ENCODE data around the gene DTNB. TPM values are rescaled to one million over a fixed set of nuclear protein-coding genes. Genes with fewer than 3 reads are reported as not detected.

Gene DTNB
- polyA plus RNA-seq, 1 of the 3 experiments (the other 2 are of a cell fraction), result 15.3 TPM

DNA sequence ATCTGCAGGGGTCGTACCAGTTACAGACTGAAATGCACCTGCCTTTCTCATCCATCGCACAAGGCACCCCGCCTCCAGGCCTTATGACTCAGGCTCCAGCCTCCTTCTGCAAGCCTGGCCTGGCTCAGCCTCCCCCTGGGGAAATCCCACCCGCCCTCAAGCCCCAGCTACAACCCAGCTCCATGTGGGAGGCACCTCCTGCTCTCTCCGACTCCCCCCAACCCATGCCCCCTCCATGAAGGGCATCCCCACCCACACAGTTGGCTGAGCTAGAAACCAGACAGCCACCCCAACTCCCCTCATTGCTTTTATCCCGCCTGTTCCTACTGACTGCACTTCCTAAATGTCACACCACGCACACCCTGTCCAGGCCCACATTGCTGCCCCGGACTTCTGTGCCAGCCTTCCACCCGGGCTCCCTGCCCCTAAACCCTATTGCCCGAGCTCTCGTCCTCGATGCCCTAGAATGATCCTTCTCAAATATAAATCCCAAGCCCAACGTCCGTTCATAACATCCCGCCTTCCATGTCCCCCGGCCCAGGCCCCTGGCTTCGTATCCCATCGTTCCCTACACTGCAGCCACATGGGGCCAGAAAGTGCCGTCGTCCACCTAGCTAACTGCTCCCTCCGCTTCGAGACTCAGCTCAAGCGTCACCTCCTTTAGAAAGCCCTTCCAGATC lies 341.6 kb downstream of the DTNB start:
- Histone ChIP-seq H3K9me3 (no peaks in the 10 kb centered on the region; the same call in 1 of the 2 replicates), H3K27ac (ENCODE audit: low read depth in 2 of 2, low read length in 1 of 2) (peak overlapping the region in 1 of 2 experiments; percentile 77; a peak in 1 of 4 replicates), H3K9ac (no peak overlapping the region), H3K79me2 (ENCODE audit: insufficient read depth) (peaks cover 18% of the 10 kb centered on the region), H3K4me3 (ENCODE audit: low read depth in 2 of 2, low read length in 1 of 2) (no peak overlapping the region), H3K27me3 (ENCODE audit: insufficient read depth) (no peaks in the 10 kb centered on the region), H4K20me1 (ENCODE audit: insufficient read depth) (peaks cover 64% of the 10 kb centered on the region), H3F3A (replicated peaks; ENCODE audit: insufficient read depth) (no peaks in the 10 kb centered on the region), H3K9me2 (no peaks in the 10 kb centered on the region), H3K4me2 (no peak overlapping the region), H3K4me1 (ENCODE audit: control insufficient read depth in 1 of 2, insufficient read depth in 2 of 2, low read depth in 1 of 2, low read length in 1 of 2) (peaks cover 0 to 67% of the 10 kb centered on the region in 2 experiments; a peak in 2 of 4 replicates), H3K36me3 (replicated peaks in 1 of 2; ENCODE audit: control insufficient read depth in 1 of 2, insufficient read depth in 2 of 2, low read length in 1 of 2) (peaks cover under 1 to 7% of the 10 kb centered on the region in 2 experiments), H2AFZ (ENCODE audit: low read depth) (no peak overlapping the region)
- CTCF ChIA-PET, result interaction anchor here (1.3 to 11.3 kb wide), 4 partner anchors 23 to 104 kb away, joined by 3 to 117 read pairs (median 7); no protein-coding TSS in a partner anchor
- no peak for DNase-seq
- POLR2A ChIA-PET, result interaction anchor here (0.8 to 1.8 kb wide), 3 partner anchors 8 to 17 kb away, joined by 3 to 6 read pairs (median 6); no protein-coding TSS in a partner anchor
- 90% methylated on average over 23 of the region's 23 CpGs for WGBS (ENCODE audit: low lambda C conversion rate)
- no peak for TF ChIP-seq POLR2AphosphoS5 (IDR thresholded peaks at IDR 0.05; ENCODE audit: low read depth, low read length)
- TF ChIP-seq, protein P1, sequence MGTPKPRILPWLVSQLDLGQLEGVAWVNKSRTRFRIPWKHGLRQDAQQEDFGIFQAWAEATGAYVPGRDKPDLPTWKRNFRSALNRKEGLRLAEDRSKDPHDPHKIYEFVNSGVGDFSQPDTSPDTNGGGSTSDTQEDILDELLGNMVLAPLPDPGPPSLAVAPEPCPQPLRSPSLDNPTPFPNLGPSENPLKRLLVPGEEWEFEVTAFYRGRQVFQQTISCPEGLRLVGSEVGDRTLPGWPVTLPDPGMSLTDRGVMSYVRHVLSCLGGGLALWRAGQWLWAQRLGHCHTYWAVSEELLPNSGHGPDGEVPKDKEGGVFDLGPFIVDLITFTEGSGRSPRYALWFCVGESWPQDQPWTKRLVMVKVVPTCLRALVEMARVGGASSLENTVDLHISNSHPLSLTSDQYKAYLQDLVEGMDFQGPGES (IDR thresholded peaks at IDR 0.05; ENCODE audit: low read depth, low read length), result no peak
- no peak for TF ChIP-seq TAF1 (IDR thresholded peaks at IDR 0.05; ENCODE audit: borderline replicate concordance, low read depth, low read length)
- no peak for TF ChIP-seq GATA2 (CRISPR knock-in tag; IDR thresholded peaks at IDR 0.05)
- no peak for TF ChIP-seq FOXJ3 (CRISPR knock-in tag; IDR thresholded peaks at IDR 0.05)
- TF ChIP-seq RFX5 (IDR thresholded peaks at IDR 0.05; ENCODE audit: low read length), result no peak
- TF ChIP-seq NRF1 (IDR thresholded peaks at IDR 0.05; ENCODE audit: low read depth, low read length), result no peak
- TF ChIP-seq FOSL2 (IDR thresholded peaks at IDR 0.05; ENCODE audit: borderline replicate concordance, low read depth), result no peak
- TF ChIP-seq, protein P2, sequence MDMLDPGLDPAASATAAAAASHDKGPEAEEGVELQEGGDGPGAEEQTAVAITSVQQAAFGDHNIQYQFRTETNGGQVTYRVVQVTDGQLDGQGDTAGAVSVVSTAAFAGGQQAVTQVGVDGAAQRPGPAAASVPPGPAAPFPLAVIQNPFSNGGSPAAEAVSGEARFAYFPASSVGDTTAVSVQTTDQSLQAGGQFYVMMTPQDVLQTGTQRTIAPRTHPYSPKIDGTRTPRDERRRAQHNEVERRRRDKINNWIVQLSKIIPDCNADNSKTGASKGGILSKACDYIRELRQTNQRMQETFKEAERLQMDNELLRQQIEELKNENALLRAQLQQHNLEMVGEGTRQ (IDR thresholded peaks at IDR 0.05; ENCODE audit: borderline replicate concordance, low read depth, low read length), result no peak
- TF ChIP-seq, protein P3, sequence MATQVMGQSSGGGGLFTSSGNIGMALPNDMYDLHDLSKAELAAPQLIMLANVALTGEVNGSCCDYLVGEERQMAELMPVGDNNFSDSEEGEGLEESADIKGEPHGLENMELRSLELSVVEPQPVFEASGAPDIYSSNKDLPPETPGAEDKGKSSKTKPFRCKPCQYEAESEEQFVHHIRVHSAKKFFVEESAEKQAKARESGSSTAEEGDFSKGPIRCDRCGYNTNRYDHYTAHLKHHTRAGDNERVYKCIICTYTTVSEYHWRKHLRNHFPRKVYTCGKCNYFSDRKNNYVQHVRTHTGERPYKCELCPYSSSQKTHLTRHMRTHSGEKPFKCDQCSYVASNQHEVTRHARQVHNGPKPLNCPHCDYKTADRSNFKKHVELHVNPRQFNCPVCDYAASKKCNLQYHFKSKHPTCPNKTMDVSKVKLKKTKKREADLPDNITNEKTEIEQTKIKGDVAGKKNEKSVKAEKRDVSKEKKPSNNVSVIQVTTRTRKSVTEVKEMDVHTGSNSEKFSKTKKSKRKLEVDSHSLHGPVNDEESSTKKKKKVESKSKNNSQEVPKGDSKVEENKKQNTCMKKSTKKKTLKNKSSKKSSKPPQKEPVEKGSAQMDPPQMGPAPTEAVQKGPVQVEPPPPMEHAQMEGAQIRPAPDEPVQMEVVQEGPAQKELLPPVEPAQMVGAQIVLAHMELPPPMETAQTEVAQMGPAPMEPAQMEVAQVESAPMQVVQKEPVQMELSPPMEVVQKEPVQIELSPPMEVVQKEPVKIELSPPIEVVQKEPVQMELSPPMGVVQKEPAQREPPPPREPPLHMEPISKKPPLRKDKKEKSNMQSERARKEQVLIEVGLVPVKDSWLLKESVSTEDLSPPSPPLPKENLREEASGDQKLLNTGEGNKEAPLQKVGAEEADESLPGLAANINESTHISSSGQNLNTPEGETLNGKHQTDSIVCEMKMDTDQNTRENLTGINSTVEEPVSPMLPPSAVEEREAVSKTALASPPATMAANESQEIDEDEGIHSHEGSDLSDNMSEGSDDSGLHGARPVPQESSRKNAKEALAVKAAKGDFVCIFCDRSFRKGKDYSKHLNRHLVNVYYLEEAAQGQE (IDR thresholded peaks at IDR 0.05; ENCODE audit: low read depth, low read length), result no peak
- TF ChIP-seq FOXM1 (IDR thresholded peaks at IDR 0.05; ENCODE audit: low read depth), result no peak
- no peak for TF ChIP-seq TCF12 (IDR thresholded peaks at IDR 0.05)
- no peak for TF ChIP-seq RAD21 (IDR thresholded peaks at IDR 0.05; ENCODE audit: low read length)
- TF ChIP-seq, protein P4, sequence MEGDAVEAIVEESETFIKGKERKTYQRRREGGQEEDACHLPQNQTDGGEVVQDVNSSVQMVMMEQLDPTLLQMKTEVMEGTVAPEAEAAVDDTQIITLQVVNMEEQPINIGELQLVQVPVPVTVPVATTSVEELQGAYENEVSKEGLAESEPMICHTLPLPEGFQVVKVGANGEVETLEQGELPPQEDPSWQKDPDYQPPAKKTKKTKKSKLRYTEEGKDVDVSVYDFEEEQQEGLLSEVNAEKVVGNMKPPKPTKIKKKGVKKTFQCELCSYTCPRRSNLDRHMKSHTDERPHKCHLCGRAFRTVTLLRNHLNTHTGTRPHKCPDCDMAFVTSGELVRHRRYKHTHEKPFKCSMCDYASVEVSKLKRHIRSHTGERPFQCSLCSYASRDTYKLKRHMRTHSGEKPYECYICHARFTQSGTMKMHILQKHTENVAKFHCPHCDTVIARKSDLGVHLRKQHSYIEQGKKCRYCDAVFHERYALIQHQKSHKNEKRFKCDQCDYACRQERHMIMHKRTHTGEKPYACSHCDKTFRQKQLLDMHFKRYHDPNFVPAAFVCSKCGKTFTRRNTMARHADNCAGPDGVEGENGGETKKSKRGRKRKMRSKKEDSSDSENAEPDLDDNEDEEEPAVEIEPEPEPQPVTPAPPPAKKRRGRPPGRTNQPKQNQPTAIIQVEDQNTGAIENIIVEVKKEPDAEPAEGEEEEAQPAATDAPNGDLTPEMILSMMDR (IDR thresholded peaks at IDR 0.05), result no peak
- TF ChIP-seq EP300 (IDR thresholded peaks at IDR 0.05; ENCODE audit: borderline replicate concordance in 1 of 2, low read depth in 1 of 2, low read length in 1 of 2), result no peak
- no peak for TF ChIP-seq MEF2A (IDR thresholded peaks at IDR 0.05; ENCODE audit: borderline replicate concordance, low read depth)
- TF ChIP-seq, protein P5, sequence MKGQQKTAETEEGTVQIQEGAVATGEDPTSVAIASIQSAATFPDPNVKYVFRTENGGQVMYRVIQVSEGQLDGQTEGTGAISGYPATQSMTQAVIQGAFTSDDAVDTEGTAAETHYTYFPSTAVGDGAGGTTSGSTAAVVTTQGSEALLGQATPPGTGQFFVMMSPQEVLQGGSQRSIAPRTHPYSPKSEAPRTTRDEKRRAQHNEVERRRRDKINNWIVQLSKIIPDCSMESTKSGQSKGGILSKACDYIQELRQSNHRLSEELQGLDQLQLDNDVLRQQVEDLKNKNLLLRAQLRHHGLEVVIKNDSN (IDR thresholded peaks at IDR 0.05; ENCODE audit: borderline replicate concordance, low read depth), result no peak
- no peak for TF ChIP-seq EZH2phosphoT487 (IDR thresholded peaks at IDR 0.05; ENCODE audit: borderline replicate concordance, low read depth)

All from SK-N-SH (cell line).